Iris pigment epithelial cell (primary cell): Measurements from ENCODE around the gene ANK2.
A peak's percentile ranks its signal among the peaks of the same experiment; 100 is the strongest.

Experiments
- DNase-seq: peaks from one replicate; pipeline ENCODE4 v3.0.0-alpha.2; 2011; ENCODE audit warnings: low read depth

Gene ANK2

GRCh38 chr4:113397114-113397701, 347.8 kb downstream of the ANK2 start:
- peak; percentile 41 for DNase-seq

GRCh38 chr4:113398441-113399143, 349.1 kb downstream of the ANK2 start:
- DNase-seq, result no peak

GRCh38 chr4:113404167-113404571, 354.7 kb downstream of the ANK2 start:
- peak; percentile 49 for DNase-seq

GRCh38 chr4:113404841-113405240, 355.4 kb downstream of the ANK2 start:
- DNase-seq, result no peak

- no peak for DNase-seq
Measured at GRCh38 chr4:113405874-113406722, 356.6 kb downstream of the ANK2 start.

- no peak for DNase-seq
Measured at GRCh38 chr4:113406723-113407016, 357.2 kb downstream of the ANK2 start.

GRCh38 chr4:113407409-113407808, 358.0 kb downstream of the ANK2 start:
- DNase-seq, result no peak

- no peak for DNase-seq
Measured at GRCh38 chr4:113409181-113409580, 359.7 kb downstream of the ANK2 start.

GRCh38 chr4:113410686-113411085, 361.2 kb downstream of the ANK2 start:
- DNase-seq, result no peak

- peak; percentile 96 for DNase-seq
Measured at GRCh38 chr4:113411496-113411938, 362.1 kb downstream of the ANK2 start.

- DNase-seq, result no peak
Measured at GRCh38 chr4:113419631-113420030, 370.2 kb downstream of the ANK2 start.

- DNase-seq, result no peak
Measured at GRCh38 chr4:113420938-113421337, 371.5 kb downstream of the ANK2 start.

GRCh38 chr4:113423631-113424030, 374.2 kb downstream of the ANK2 start:
- peak; percentile 71 for DNase-seq

- no peak for DNase-seq
Measured at GRCh38 chr4:113433116-113433515, 383.7 kb downstream of the ANK2 start.
